NCI-H146 treated with DMSO at 0.1 percent for 48 hours (cell line): Measurements from ENCODE around the gene ABCG1.

Experiments used
- DNase-seq: peaks from one replicate; lab custom pipeline; 2025; ENCODE audit not compliant: unreplicated experiment; lab: John Stamatoyannopoulos, UW

The ABCG1 gene

DNA sequence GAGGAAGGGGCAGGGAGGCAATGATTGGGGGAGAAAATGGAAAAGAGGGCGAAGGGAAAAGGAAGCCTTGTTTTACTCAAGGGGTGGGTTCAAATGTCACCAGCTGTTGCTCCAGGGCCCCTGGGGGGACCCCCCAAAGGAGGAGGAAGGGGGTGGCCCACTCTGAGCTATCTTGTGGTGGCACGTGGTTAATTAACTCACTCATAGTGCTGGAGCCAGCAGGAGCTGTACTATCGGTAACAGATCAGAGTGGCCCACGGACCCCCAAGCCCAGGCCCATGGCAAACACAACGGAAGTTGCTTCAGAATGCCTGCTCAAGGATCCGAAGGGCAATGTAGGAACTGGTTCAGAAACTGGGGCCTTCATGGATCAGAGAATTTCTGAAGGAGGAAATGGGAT, 124.6 kb downstream of the ABCG1 start:
- no peak for DNase-seq

DNA sequence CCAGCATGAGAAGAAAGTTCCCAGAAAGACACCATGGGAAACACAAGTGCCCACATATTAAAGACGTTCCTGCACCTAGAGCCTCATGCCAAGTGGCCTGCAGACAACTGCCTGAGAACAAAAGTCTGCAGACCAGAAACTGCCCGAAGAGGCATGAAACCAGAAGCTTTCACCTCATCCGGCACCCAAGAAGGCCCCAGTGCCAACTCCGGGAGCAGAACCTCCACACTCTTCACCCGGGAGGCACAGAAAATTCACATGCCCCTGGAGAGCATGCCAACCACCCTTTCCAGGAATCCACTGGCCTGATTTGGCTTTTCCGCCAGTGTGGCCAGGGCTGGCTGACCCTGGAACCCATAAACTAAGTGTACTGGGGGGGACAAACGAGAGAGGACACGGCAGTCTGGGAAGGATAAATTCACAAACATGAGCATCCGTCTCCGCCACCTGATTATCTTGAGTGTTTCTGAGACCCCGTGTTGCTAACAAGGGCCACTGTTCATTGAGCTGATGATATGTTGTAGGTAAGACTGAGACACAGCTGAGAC, 125.1 kb downstream of the ABCG1 start:
- DNase-seq: no peak

DNA sequence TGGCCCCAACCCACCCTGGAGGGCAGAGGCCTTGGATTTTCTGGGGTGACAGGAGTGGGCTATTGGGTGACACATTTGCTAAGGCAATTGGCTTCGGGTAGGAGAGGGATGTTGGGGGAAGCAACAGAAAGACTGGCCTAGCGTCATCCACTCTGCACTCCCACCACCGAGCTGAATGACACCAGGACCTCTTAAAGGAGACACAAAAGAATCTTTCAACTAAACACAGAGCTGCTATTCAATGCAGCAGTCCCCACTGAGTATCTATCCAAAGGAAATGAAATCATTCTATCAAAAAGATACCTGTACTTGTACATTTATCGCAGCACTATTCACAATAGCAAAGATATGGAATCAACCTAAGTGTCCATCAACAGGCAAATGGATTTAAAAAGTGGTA, 125.7 kb downstream of the ABCG1 start:
- no peak for DNase-seq

DNA sequence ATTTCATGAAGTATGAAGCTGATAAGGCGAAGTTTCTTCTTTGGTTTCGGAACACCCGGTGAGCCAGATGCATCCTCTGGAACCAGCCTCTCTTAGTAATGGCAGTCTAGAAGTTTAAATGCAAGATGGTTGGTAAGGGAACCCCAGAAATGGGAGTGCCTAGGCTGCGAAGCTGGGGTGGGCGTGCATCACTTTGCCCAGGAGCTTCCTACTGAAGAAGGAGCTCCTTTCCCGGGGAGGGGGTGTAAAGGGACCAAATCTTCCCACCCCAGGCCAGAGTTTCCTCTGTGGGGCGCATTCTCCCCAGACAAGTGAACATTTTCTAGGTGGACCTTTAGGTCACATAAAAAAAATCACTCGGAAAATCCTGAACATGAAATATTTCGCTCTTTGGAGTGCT, 127.5 kb downstream of the ABCG1 start:
- no peak for DNase-seq
